ENCODE results near the gene CCDC87. TPM values are rescaled to one million over a fixed set of nuclear protein-coding genes. Genes with fewer than 3 reads are reported as not detected.
A peak's percentile ranks its signal among the peaks of the same experiment; 100 is the strongest.

Gene CCDC87
- total RNA-seq, 1 donor from 2014 or later: 0.22 TPM

GRCh38 chr11:66562907-66563583 is 29.8 kb downstream of the CCDC87 start:
- Histone ChIP-seq H3K9me3 (ENCODE audit: low read depth) (no peaks in the 10 kb centered on the region), H3K36me3 (no peaks in the 10 kb centered on the region), H3K4me1 (no peaks in the 10 kb centered on the region), H3K27ac (no peak overlapping the region), H4K20me1 (ENCODE audit: low read depth) (no peaks in the 10 kb centered on the region), H3F3A (ENCODE audit: low read depth) (no peaks in the 10 kb centered on the region), H2AFZ (replicated peaks) (no peak overlapping the region), H3K4me2 (no peak overlapping the region), H3K27me3 (no peaks in the 10 kb centered on the region), H3K9ac (no peak overlapping the region), H3K4me3 (no peak overlapping the region), H3K79me2 (ENCODE audit: low read depth) (no peaks in the 10 kb centered on the region)
- no peak for DNase-seq (ENCODE audit: low spot score)
- TF ChIP-seq CTCF (IDR thresholded peaks at IDR 0.05) (no peak), EZH2 (IDR thresholded peaks at IDR 0.05) (no peak), EZH2phosphoT487 (IDR thresholded peaks at IDR 0.05) (no peak)
- H3K27ac Mint-ChIP-seq: no peak overlapping the region
- H3K36me3 Mint-ChIP-seq: no peaks in the 10 kb centered on the region
- H3K9me3 Mint-ChIP-seq: no peaks in the 10 kb centered on the region
- no peaks in the 10 kb centered on the region for H3K4me1 Mint-ChIP-seq
- no peak overlapping the region for H3K4me3 Mint-ChIP-seq
- no peaks in the 10 kb centered on the region for H3K27me3 Mint-ChIP-seq (ENCODE audit: insufficient read depth, low read depth)

GRCh38 chr11:66562275-66562674 is 30.6 kb downstream of the CCDC87 start:
- no peaks in the 10 kb centered on the region for H3K4me1 ChIP-seq
- H2AFZ ChIP-seq (replicated peaks): no peak overlapping the region
- no peak for DNase-seq (ENCODE audit: low spot score)
- no peaks in the 10 kb centered on the region for H4K20me1 ChIP-seq (ENCODE audit: low read depth)
- H3K9me3 ChIP-seq (ENCODE audit: low read depth): no peaks in the 10 kb centered on the region
- Mint-ChIP-seq H3K27me3 (ENCODE audit: insufficient read depth, low read depth) (no peaks in the 10 kb centered on the region), H3K4me1 (no peaks in the 10 kb centered on the region), H3K9me3 (no peaks in the 10 kb centered on the region), H3K4me3 (no peak overlapping the region), H3K36me3 (no peaks in the 10 kb centered on the region), H3K27ac (no peak overlapping the region)
- no peaks in the 10 kb centered on the region for H3K36me3 ChIP-seq
- H3F3A ChIP-seq (ENCODE audit: low read depth): no peaks in the 10 kb centered on the region
- no peak overlapping the region for H3K4me3 ChIP-seq
- H3K9ac ChIP-seq: no peak overlapping the region
- no peaks in the 10 kb centered on the region for H3K79me2 ChIP-seq (ENCODE audit: low read depth)
- no peak overlapping the region for H3K27ac ChIP-seq
- no peak overlapping the region for H3K4me2 ChIP-seq
- no peaks in the 10 kb centered on the region for H3K27me3 ChIP-seq
- TF ChIP-seq EZH2 (IDR thresholded peaks at IDR 0.05) (no peak), EZH2phosphoT487 (IDR thresholded peaks at IDR 0.05) (no peak), CTCF (IDR thresholded peaks at IDR 0.05) (no peak)

DNA sequence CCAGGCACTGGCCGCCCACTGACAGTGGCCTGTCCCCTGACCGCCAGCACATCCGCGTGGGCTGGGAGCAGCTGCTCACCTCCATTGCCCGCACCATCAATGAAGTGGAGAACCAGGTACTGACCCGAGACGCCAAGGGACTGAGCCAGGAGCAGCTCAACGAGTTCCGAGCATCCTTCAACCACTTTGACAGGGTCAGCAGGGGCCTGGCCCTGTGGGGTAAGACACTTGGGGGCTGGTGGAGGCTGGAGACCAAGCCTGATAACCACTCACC is 31.0 kb downstream of the CCDC87 start:
- no peak for TF ChIP-seq EZH2phosphoT487 (IDR thresholded peaks at IDR 0.05)
- H3K36me3 ChIP-seq: no peaks in the 10 kb centered on the region
- no peaks in the 10 kb centered on the region for H3K9me3 Mint-ChIP-seq

GRCh38 chr11:66561178-66561974 is 31.5 kb downstream of the CCDC87 start:
- H3F3A ChIP-seq (ENCODE audit: low read depth): no peaks in the 10 kb centered on the region
- no peak overlapping the region for H3K9ac ChIP-seq
- H3K9me3 ChIP-seq (ENCODE audit: low read depth): no peaks in the 10 kb centered on the region
- H3K4me3 Mint-ChIP-seq: no peak overlapping the region
- H3K4me1 Mint-ChIP-seq: no peaks in the 10 kb centered on the region
- H3K27ac ChIP-seq: no peak overlapping the region
- H3K36me3 Mint-ChIP-seq: no peaks in the 10 kb centered on the region
- H3K27me3 Mint-ChIP-seq (ENCODE audit: insufficient read depth, low read depth): no peaks in the 10 kb centered on the region
- H3K4me3 ChIP-seq: no peak overlapping the region
- H3K4me1 ChIP-seq: no peaks in the 10 kb centered on the region
- no peaks in the 10 kb centered on the region for H3K27me3 ChIP-seq
- no peak overlapping the region for H2AFZ ChIP-seq (replicated peaks)
- TF ChIP-seq EZH2 (IDR thresholded peaks at IDR 0.05) (no peak), CTCF (IDR thresholded peaks at IDR 0.05) (no peak), EZH2phosphoT487 (IDR thresholded peaks at IDR 0.05) (no peak)
- H3K9me3 Mint-ChIP-seq: no peaks in the 10 kb centered on the region
- H3K4me2 ChIP-seq: no peak overlapping the region
- H3K79me2 ChIP-seq (ENCODE audit: low read depth): no peaks in the 10 kb centered on the region
- H4K20me1 ChIP-seq (ENCODE audit: low read depth): no peaks in the 10 kb centered on the region
- no peaks in the 10 kb centered on the region for H3K36me3 ChIP-seq
- DNase-seq (ENCODE audit: low spot score): no peak
- H3K27ac Mint-ChIP-seq: peak overlapping the region; percentile 24

More for the DNA sequence above, 31.0 kb downstream of the CCDC87 start:
- Histone ChIP-seq H3F3A (ENCODE audit: low read depth) (no peaks in the 10 kb centered on the region), H3K27ac (no peak overlapping the region), H3K79me2 (ENCODE audit: low read depth) (no peaks in the 10 kb centered on the region), H3K4me1 (no peaks in the 10 kb centered on the region), H3K4me3 (no peak overlapping the region), H3K9ac (no peak overlapping the region), H2AFZ (replicated peaks) (no peak overlapping the region), H3K4me2 (no peak overlapping the region), H4K20me1 (ENCODE audit: low read depth) (no peaks in the 10 kb centered on the region), H3K9me3 (ENCODE audit: low read depth) (no peaks in the 10 kb centered on the region), H3K27me3 (no peaks in the 10 kb centered on the region)
- Mint-ChIP-seq H3K4me3 (no peak overlapping the region), H3K36me3 (no peaks in the 10 kb centered on the region), H3K4me1 (no peaks in the 10 kb centered on the region), H3K27ac (no peak overlapping the region), H3K27me3 (ENCODE audit: insufficient read depth, low read depth) (no peaks in the 10 kb centered on the region)
- no peak for DNase-seq (ENCODE audit: low spot score)
